Endometrial microvascular endothelial cells (primary cell): ENCODE results near the gene ZGLP1. TPM values are rescaled to one million over a fixed set of nuclear protein-coding genes. Genes with fewer than 3 reads are reported as not detected.

Experiments
- in situ Hi-C: cut with HindIII; loops from 2 replicates; pipeline ENCODE4 v1.10.0; 2017; ENCODE audit warnings: low sequenced_read_pairs, low pct_unique_long_range_greater_than_20kb; ENCODE audit errors: inconsistent ontology term
- total RNA-seq: library from RNA; depleted of rRNA; stranded (reverse); fragments of >200 nt; gene quantifications from one replicate; pipeline ENCODE4 v1.2.3, GENCODE V29; 2015; ENCODE audit errors: inconsistent ontology term

The ZGLP1 gene
- total RNA-seq, 1 donor from 2014 or later: under 0.01 TPM

- in situ Hi-C loops: no loop called here
Measured at GRCh38 chr19:10329555-10329954, 19.9 kb upstream of the ZGLP1 start.

GRCh38 chr19:10328558-10329429 lies 19.2 kb upstream of the ZGLP1 start:
- in situ Hi-C loops: no loop called here

GRCh38 chr19:10327793-10328192 lies 18.2 kb upstream of the ZGLP1 start:
- in situ Hi-C loops: no loop called here

GRCh38 chr19:10325732-10326131 lies 16.1 kb upstream of the ZGLP1 start:
- in situ Hi-C loops: no loop called here

GRCh38 chr19:10321874-10322835 lies 12.5 kb upstream of the ZGLP1 start:
- in situ Hi-C loops: no loop called here

GRCh38 chr19:10321417-10321797 lies 11.8 kb upstream of the ZGLP1 start:
- in situ Hi-C loops: no loop called here

GRCh38 chr19:10320602-10321416 lies 11.2 kb upstream of the ZGLP1 start:
- in situ Hi-C loops: no loop called here

GRCh38 chr19:10318807-10319682 lies 9.4 kb upstream of the ZGLP1 start:
- in situ Hi-C loops: no loop called here

GRCh38 chr19:10317857-10318462 lies 8.3 kb upstream of the ZGLP1 start:
- in situ Hi-C loops: no loop called here

- in situ Hi-C loops: no loop called here
Measured at GRCh38 chr19:10317045-10317856, 7.6 kb upstream of the ZGLP1 start.

GRCh38 chr19:10316229-10317044 lies 6.8 kb upstream of the ZGLP1 start:
- in situ Hi-C loops: no loop called here

GRCh38 chr19:10315335-10316214 lies 6.0 kb upstream of the ZGLP1 start, which contains the start of gene FDX2:
Gene FDX2 (minus strand): TSS chr19:10316015. CDS start chr19:10315996, 19 bp downstream.
- in situ Hi-C loops: no loop called here

- in situ Hi-C loops: no loop called here
Measured at GRCh38 chr19:10306327-10306726, 3.3 kb downstream of the ZGLP1 start.

GRCh38 chr19:10305139-10305806 lies 4.3 kb downstream of the ZGLP1 start:
- in situ Hi-C loops: no loop called here
